Gastroesophageal sphincter (tissue), 4 donors: ENCODE measurements around the gene CREM. TPM values are rescaled to one million over a fixed set of nuclear protein-coding genes. Genes with fewer than 3 reads are reported as not detected.

Source experiments
- ATAC-seq: fragments of 150-250 bp; one replicate; pipeline ENCODE4 v1.9.1; 2016; ENCODE audit warnings: mild to moderate bottlenecking, moderate library complexity
- H3K27ac ChIP-seq, 4 donors: fragments of 200-600 bp; sonication (generic) in 3 of 4; 1 replicate in 3 of 4; 2 replicates in 1 of 4; pipeline ENCODE4 v1.5.1; 2016 to 2019
- H3K27me3 ChIP-seq: fragments of 200-600 bp; sonication (generic); one replicate; pipeline ENCODE4 v1.5.1; 2019
- H3K36me3 ChIP-seq, 2 donors: fragments of 200-600 bp; sonication (generic); one replicate each; pipeline ENCODE4 v1.5.1; 2019; ENCODE audit warnings: control low read depth in 1 of 2
- H3K4me1 ChIP-seq, 3 donors: fragments of 200-600 bp; sonication (generic); 1 replicate in 2 of 3; 2 replicates in 1 of 3; pipeline ENCODE4 v1.5.1; 2016 to 2019; ENCODE audit warnings: control low read depth in 2 of 3
- H3K4me3 ChIP-seq, 2 donors: fragments of 200-600 bp; sonication (generic); one replicate each; pipeline ENCODE4 v1.5.1; 2019; ENCODE audit warnings: mild to moderate bottlenecking in 1 of 2, moderate library complexity in 1 of 2
- H3K9me3 ChIP-seq, 3 donors: fragments of 200-600 bp; sonication (generic); one replicate each; pipeline ENCODE4 v1.5.1; 2017 to 2019; ENCODE audit warnings: control low read depth in 2 of 3
- EP300 ChIP-seq: sonication (generic); formaldehyde crosslinking; IDR thresholded peaks from one replicate; pipeline ENCODE4 v1.6.1; 2017; ENCODE audit warnings: antibody characterized with exemption, mild to moderate bottlenecking
- POLR2A ChIP-seq, 2 donors: fragments of 450-650 bp; IDR thresholded peaks; one replicate each; pipeline ENCODE4 v1.6.1; 2017; ENCODE audit warnings: antibody characterized with exemption in 2 of 2, mild to moderate bottlenecking in 2 of 2, moderate library complexity in 1 of 2
- POLR2AphosphoS5 ChIP-seq: sonication (generic); formaldehyde crosslinking; IDR thresholded peaks from one replicate; pipeline ENCODE4 v1.6.1; 2017; ENCODE audit warnings: antibody characterized with exemption
- WGBS, 2 donors: methylation state at CpG; one replicate each; pipeline ENCODE4 v1.1.5; 2018; ENCODE audit warnings: low coverage in 1 of 2; 5-methylcytosine and 5-hydroxymethylcytosine counted together
- total RNA-seq, 4 donors: library from RNA; depleted of rRNA; stranded (reverse); fragments of >200 nt; gene quantifications; one replicate each; pipeline ENCODE4 v1.1.0, GENCODE V29; 2016
- TF ChIP-seq, protein P1 (sequence below), 4 experiments: fragments of 200-600 bp in 2 of 4; fragments of 450-650 bp in 2 of 4; sonication (generic) in 1 of 4; IDR thresholded peaks; one replicate each; pipeline ENCODE4 v1.5.1; 2017 to 2019; ENCODE audit warnings: antibody characterized with exemption in 4 of 4, mild to moderate bottlenecking in 2 of 4, moderate library complexity in 2 of 4

The CREM gene
- total RNA-seq, 4 donors from 2014 or later: 37.7 to 78.1 (median 47.1) TPM

- ATAC-seq: no peak
These were observed 117.9 kb downstream of the CREM start for GRCh38 chr10:35244549-35244948.

GRCh38 chr10:35246770-35247343 is 120.2 kb downstream of the CREM start:
- Histone ChIP-seq H3K27ac (no peak overlapping the region), H3K36me3 (no peaks in the 10 kb centered on the region), H3K27me3 (peaks cover 5% of the 10 kb centered on the region), H3K9me3 (no peaks in the 10 kb centered on the region), H3K4me3 (no peak overlapping the region), H3K4me1 (no peaks in the 10 kb centered on the region)
- WGBS, 2 donors: 83% methylated on average over 7 of the region's 8 CpGs; no CpG with 5 or more reads in 1 of the 2 donors
- ATAC-seq: no peak
- TF ChIP-seq POLR2AphosphoS5 (no peak), EP300 (no peak), POLR2A (IDR thresholded peaks at IDR 0.05) (no peak)
- TF ChIP-seq, protein P1, sequence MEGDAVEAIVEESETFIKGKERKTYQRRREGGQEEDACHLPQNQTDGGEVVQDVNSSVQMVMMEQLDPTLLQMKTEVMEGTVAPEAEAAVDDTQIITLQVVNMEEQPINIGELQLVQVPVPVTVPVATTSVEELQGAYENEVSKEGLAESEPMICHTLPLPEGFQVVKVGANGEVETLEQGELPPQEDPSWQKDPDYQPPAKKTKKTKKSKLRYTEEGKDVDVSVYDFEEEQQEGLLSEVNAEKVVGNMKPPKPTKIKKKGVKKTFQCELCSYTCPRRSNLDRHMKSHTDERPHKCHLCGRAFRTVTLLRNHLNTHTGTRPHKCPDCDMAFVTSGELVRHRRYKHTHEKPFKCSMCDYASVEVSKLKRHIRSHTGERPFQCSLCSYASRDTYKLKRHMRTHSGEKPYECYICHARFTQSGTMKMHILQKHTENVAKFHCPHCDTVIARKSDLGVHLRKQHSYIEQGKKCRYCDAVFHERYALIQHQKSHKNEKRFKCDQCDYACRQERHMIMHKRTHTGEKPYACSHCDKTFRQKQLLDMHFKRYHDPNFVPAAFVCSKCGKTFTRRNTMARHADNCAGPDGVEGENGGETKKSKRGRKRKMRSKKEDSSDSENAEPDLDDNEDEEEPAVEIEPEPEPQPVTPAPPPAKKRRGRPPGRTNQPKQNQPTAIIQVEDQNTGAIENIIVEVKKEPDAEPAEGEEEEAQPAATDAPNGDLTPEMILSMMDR (IDR thresholded peaks at IDR 0.05): no peak

More at GRCh38 chr10:35244549-35244948, 117.9 kb downstream of the CREM start:
- Histone ChIP-seq H3K4me3 (no peak overlapping the region), H3K4me1 (no peaks in the 10 kb centered on the region), H3K9me3 (no peaks in the 10 kb centered on the region), H3K36me3 (no peaks in the 10 kb centered on the region), H3K27me3 (peaks cover 5% of the 10 kb centered on the region), H3K27ac (no peak overlapping the region)
- no peak for TF ChIP-seq POLR2AphosphoS5
- TF ChIP-seq, protein P1 (IDR thresholded peaks at IDR 0.05): no peak
- no peak for TF ChIP-seq EP300
- no peak for TF ChIP-seq POLR2A (IDR thresholded peaks at IDR 0.05)
- WGBS, 2 donors: 84 to 87% methylated on average over 2 of the region's 2 CpGs

DNA sequence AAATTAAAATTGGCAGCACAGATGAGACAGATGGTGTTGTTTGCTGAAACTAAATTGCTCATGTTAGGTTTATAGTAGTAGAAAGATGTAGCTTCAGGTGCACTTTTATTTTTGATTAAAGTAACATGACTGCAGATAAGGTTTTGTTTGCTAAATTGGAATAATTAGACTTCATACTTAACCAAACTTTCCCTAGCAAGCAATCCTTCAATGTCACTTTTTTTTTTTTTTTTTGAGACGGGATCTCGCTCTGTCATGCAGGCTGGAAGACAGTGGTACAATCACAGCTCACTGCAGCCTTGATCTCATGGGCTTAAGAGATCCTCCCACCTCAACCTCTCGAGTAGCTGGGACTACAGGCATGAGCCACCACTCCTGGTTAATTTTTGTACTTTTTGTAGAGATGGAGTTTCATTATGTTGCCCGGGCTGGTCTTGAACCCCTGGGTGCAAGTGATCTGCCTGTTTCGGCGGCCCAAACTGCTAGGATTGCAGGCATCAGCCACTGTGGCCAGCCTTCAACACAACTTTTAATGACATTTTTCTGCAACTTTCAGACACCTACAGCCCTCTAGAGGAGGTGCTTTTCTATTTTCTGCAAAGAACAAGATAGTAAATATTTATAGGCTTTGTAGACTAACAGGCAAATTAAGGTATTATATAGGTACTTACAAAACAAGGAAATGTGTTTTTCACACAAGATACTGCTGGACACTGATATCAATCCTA is 124.9 kb downstream of the CREM start:
- WGBS, 2 donors: 72 to 90% methylated on average over 2 to 5 of the region's 6 CpGs
- no peak for TF ChIP-seq EP300
- TF ChIP-seq, protein P1 (IDR thresholded peaks at IDR 0.05): no peak
- TF ChIP-seq POLR2A (IDR thresholded peaks at IDR 0.05): no peak
- TF ChIP-seq POLR2AphosphoS5: no peak
- no peak for ATAC-seq

GRCh38 chr10:35257057-35257983 is 130.7 kb downstream of the CREM start:
- Histone ChIP-seq H3K27me3 (no peaks in the 10 kb centered on the region), H3K36me3 (no peaks in the 10 kb centered on the region), H3K9me3 (peaks cover 0 to 23% (median 0%) of the 10 kb centered on the region in 3 donors), H3K4me3 (no peak overlapping the region), H3K4me1 (no peaks in the 10 kb centered on the region), H3K27ac (no peak overlapping the region)
- 90 to 100% methylated on average over 2 to 3 of the region's 3 CpGs for WGBS, 2 donors
- ATAC-seq: no peak
- TF ChIP-seq POLR2AphosphoS5: no peak
- TF ChIP-seq POLR2A (IDR thresholded peaks at IDR 0.05): no peak
- TF ChIP-seq EP300: no peak
- TF ChIP-seq, protein P1 (IDR thresholded peaks at IDR 0.05): no peak

More for the DNA sequence above, 124.9 kb downstream of the CREM start:
- H3K4me1 ChIP-seq: no peaks in the 10 kb centered on the region
- H3K9me3 ChIP-seq: peaks cover 0 to 3% (median 0%) of the 10 kb centered on the region in 3 donors
- H3K27ac ChIP-seq: no peak overlapping the region
- H3K27me3 ChIP-seq: no peaks in the 10 kb centered on the region
- no peak overlapping the region for H3K4me3 ChIP-seq
- no peaks in the 10 kb centered on the region for H3K36me3 ChIP-seq
